Measurements from ENCODE around the gene CYYR1.

DNA sequence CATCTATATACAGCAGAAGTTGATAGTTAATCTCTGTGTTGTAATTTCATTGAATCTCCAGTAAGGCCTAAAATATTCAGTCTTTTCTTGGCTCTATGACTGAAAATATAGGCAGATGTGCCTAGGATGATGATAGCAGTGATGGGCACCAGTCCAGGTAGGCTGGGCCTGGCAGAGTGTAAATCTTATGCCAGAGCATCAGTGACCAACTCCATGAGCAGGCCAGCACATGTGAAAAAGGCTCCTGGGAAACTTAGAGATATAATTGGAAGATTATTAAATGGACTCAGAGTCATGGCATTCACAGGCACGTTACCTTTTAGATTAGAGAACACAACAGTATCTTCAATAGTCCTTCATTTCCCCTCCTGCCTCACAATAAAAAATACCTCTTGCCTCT lies 20.7 kb upstream of the CYYR1 start:
- TF ChIP-seq CTCF (IDR thresholded peaks at IDR 0.05): no peak
- TF ChIP-seq POLR2A (IDR thresholded peaks at IDR 0.05): no peak
